Activated gamma-delta T cell treated with anti-CD3 and anti-CD28 coated beads, Interleukin-2, amount 50 U/mL, for 16 hours (primary cell): Measurements from ENCODE around the gene SLC25A1.

Experiments used
- DNase-seq: peaks from one replicate; pipeline ENCODE4 v3.0.0-alpha.2; 2020; ENCODE audit warnings: low read depth

SLC25A1 gene

DNA sequence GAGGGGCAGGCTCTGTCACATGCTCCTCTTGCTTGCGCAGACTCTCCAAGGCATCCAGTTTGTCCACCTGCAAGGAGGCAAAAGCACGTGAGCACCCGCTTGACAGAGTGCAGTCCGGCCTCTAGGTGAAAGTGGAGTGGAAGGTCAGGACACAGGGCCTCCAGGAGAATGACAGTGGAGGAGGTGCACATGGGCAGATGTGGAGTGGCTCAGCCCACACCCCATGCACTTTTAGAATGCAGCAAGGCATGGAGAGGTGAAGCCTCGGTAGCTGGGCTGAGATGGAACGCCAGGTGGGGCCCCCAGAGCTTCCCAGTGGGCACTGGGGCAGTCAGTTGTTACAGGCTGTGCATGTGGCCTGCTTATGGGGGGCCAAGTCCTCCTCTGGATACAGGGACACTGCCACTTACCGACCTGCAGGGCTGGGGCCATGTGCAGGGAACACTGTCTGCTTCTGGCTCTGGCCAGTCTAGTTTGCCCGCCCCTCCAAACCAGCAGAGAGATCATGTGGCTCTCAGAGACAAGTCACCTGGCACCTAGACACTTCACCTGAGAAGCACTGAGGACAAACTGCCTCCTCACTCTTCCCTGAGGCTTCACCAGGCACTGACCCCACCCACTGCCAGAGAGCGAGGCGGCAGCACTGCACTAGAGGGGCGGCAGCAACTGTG, 2.3 kb upstream of the SLC25A1 start:
- DNase-seq: no peak

DNA sequence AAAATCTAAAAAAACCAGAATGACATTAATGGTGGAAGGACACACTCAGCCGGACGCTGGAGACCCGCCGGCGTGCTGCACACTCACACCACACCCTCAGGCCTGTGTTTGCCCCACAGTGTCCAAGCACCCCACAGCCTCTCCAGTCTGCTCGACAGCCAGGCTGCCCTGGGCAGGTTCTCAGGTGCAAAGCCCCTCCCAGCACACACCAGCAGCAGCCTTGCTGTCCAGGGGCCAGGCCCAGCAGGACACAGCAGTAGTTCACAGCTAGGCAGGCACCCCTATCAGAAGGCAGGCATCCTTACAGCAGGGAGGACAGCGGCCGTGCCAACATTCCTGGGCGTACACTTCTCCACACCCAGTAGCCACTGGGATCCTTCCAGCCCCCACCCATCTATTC, 1.7 kb upstream of the SLC25A1 start:
- no peak for DNase-seq

DNA sequence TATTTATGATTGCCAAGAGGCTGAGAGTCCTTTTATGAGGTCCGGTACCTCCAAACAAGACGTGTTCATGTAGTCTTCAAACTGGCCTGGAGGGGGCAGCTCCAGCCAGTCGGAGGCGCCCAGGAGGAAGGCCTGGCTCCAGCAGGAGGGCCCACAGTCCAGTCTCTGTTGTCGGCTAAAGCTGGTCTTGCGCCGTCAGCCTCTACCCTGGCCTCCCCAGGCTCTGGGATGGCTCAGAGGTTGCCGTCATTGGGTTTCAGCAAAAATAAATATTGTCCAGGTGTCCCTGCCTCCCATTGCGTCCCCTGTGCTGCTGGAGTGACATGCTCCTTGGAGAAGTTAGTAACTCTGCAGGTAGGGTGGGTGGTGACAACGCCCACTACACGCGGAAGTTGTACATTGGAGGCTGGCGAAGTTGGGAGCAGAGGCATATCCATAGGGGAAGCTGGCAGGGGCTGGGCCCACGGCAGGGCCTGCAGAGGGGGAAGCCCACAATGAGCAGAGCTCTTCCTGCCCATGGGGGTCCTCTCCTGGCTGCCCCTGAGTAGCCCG, 1.0 kb upstream of the SLC25A1 start:
- DNase-seq: no peak

DNA sequence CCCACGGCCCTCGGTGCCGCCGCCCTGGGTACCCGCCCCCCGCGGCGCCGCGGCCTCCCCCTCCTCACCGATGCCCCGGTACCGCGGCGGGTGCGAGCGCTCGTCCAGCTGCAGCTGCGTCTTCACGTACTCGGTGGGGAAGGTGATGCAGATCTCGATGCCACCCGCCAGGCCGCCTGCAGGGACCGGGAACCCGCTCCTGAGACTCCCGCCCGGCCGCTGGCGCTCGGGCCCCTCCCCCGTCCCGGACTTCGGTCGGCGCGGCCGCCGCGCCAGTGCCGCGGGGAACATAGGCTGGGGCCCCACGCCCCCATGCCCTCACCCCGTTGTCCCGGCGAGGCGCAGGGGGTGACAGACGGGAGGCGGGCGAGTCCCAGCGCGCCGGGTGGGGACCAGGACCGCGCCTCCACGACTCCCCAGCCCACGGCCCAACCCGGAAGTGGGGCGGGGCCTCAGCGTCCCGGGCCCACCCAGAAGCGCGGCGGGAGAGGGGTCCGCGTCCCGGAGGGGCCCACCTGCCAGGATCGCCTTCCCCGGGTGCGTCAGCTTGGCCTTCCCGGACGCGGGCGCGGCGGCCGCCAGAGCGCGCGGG, 375 bp downstream of the SLC25A1 start:
- DNase-seq: peak; percentile 35

DNA sequence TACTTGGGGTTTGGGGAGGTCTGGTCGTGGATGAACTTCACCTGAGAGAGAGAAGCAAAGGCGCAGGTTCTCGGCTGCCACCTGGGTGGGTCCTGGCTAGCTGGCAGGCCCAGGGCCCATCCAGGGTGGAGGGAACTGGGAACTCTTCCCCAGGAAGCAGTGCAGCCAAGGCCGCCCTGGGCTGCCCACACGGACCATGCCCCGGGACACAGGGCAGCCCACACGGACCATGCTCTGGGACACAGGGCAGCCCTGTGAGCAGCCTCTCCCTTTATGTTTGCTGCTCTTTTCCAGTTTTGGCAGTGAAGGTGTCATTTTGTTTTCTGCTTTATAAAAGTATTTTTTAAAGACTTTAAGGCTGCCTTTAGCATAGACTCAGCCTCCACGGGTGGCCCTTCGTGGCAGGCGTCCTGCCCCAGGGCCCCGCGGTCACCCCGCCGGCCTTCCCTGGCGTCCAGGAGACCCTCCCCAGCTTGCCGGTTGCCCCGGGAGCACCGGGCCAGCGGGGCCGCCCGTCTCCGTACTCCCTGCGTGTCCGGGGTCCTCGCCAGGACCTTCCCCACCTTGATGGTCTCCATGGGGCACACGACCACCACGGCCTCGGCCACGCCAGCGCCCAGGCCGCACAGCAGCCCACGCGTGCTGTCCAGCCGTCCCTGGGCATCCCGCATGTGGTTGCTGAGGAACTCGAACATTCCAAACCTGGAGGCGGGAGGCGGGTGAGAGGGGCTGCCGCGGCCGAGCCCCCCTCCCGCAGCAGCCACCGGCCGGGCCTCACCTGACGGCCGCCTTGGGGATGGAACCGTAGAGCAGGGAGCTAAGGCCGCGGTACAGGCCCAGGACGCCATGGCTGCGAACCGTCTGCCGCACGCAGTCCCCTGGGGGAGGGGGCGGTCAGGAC, 1.1 kb downstream of the SLC25A1 start:
- DNase-seq: no peak

DNA sequence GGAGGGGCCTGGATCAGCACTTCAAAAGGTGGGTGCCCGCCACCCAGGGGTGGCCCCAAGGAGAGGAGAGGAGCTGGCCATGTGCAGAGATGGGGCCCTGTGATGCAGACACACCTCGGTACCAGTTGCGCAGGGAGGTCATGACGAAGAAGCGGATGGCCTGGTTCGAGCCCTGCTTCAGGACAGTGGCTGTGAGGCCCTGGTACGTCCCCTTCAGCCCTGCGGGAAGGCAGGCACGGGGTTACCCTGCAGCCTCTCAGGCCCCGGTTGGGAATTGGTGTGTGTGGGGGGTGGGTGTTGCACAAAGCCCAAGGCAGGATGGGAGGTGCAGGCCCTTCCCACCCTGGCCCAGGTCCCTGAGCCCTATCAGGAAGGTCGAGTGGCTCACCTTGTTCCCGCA, 1.8 kb downstream of the SLC25A1 start:
- no peak for DNase-seq

DNA sequence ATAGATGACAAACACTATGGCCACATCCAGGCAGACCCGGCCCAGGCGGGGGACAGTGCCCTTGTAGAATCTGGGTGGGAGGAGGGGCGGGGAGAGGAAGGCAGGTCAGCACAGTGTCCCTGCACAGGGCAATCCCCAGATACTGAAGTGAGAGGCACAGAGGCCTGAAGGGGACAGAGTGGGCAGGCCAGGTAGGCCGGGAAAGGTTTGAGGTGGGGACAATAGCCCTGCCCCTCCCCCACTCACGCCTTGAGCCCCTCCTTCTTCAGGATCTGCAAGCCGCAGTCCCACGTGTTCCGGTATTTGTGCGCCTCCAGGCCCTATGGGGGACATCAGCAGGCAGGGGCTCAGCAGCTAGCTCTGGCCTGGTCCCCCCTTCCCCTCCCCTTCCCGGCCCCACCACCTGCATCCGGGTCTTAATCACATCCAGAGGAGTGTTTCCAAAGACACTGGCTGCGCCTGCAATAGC, 2.3 kb downstream of the SLC25A1 start:
- DNase-seq: no peak

DNA sequence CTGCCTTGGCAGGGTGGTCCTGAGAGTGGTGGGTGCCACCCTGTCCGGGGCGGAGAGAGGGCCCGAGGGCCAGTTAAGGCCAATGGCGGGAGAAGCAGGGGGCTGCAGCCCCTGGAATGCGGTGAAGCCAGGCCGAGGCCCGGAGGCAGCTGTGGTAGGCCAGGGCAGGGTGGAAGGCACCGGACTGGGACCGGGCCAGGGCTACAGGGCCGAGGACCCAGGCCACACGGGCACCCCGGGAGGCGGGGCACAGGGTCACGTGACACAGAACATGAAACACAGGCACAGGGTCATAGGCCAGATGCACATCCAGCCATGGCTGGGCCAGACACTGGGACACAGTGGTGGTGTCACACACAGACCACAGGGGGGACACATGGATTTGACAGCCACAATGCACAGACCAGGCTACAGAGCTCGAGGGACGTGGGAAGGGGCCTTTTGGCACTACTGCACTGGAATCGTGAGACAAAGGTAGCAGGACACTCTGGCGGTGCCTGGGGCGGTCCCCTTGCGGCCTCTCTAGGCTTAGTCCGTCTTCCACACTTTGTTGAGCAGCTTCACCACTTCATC, 2.8 kb downstream of the SLC25A1 start:
- DNase-seq: no peak

DNA sequence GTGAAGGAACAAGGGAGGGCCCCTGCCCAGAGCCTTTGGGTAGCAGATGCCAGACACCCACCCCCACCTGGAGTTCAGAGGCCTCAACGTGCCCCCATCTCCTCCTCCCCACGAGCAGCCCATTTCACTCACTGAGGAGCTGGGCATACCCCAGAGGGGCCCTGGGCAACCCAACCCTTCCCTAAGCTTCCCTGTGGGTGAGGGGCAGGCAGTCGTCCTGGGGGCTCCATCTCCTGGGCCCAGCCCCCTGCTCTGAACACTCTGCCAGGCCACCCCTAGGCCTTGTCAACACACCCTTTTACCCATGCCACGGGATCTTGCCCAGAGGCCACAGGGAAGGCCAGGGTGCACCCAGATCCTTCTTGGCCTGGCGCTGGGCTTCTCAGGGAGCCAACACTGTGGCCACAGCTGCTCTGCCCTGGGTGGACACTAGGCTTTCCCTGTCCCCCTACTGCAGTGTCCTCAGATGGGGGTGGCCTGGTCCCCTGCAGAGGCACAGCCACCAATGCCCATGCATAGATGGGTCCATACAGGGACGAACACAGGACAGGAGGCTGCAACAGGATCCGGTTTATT, 3.4 kb downstream of the SLC25A1 start:
- no peak for DNase-seq

DNA sequence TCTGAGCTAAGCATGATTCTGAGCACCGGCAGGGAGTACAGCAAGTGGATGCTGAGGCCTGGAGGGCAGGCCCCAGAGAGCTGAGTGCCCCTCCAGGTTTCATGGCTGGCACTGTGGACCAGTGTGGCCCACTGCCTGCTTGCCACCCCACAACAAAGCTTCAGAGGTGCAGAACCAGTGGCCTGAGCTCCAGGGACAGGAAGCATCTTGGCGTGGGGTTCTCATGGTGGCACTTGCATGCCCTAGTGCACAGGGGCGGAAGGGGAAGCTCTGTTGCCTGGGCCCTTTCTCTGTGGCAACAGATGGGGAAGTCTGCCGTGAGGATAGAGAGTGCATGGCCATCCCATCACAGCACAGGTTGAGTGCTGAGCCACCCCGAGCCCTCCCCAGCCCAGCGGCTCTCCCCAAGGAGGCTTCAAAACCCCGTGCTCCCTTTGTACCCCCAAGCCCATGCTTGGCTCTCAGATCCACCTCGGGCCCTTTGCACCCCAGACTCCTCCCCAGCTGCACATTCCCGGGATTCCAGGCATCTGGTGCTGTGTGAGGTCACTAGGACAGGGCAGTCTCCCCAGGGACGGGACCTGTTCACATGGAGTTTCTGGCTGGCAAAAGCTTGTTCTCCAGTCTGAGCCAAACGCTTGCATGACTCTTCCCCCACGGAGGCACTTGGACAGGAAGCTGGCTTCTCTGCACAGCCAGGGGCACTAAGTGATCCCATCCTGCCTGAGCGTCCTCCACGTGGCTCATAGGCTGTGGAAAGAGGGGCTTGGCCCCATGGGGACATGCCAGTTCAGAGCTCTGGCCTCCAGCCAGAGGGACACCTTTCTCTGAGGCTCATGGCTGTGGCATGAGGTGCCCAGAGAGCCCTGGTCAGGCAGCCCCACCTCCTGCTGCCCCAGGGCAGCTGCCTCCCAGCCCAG, 4.2 kb downstream of the SLC25A1 start:
- DNase-seq: no peak

DNA sequence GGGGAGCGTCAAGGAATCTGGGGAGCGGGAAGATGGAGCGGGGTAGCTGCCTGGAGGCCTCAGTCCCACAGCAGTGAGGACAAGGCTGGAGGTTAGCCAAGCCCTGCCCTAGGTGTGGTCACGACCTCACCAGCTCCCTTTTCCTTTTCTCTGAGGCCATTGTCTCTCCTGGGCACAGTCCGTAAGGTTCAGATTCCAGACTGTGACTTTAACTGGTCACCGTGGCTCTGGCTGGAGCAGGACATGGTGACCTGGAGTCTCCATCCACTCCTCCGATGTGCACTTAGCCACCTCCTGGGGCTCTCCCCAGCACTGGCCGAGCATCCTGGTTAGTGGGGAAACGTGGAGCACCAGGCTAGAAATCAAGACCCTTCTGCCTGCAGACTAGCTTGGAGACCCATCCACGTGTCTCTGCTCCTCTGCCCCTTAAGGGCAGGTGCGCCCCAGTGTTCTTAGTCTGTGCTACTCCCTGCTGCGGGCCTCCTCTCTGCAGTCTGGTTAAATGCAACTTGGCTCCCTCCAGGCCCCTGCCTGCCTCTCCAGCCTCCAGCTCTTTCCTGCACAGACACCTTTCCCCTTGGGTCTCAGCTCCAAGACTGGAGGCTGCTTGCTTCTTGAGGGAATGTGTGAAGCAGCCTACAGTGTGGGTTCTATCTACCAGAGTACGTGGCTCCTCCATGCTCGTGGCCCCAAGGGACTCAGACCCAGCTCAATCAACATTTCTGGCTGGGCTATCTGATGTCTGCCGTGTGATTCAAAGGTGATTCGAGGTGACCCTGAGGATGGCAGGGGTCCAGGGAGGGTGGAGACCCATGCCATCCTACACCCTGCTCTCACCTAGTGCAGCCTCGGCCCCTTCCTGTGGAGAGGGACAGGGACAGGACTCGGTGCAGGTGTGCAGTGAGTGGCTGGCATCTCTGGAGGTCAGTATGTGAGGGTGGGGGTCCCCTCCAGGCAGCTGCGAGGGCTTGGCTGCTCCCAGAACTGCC, 5.2 kb downstream of the SLC25A1 start:
- DNase-seq: no peak

DNA sequence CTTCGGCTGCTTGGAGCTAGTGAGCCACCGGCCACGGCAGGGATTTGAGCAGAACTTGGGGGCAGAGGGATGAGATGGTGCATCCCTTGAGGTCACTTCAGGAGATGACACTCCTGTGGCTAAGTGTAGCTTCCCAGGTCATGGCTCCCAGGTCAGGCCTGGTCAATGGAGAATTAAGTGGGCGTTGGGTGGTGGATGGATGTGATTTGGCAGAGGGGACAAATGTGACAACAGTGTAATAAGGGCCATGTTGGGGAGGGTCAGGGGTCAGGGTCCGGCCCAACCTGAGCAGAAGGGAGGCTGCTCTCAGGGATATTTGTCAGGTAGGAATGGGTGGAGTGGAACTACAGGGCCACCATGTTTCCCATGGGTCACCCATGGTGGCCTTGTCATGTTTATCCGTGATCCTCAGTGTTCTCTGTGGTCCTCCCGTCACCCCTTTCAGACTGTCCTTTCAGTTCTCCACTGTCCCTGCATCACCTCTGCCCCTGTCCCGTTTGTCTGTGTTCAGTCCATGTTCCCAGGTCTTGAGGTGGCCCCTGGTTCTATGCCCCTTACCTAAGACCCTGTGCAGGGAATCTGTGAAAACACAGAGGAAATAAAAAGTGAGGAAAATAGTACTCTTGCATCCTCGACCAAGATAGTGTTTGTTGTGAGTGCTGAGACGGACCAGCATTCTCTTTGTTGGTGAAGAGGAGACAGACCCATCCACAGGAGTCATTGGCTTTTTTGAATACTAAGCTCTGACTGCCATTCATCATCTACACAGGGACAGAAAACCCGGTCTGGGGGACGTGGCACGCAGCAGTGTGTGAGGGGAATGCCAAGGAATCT, 6.1 kb downstream of the SLC25A1 start:
- no peak for DNase-seq

DNA sequence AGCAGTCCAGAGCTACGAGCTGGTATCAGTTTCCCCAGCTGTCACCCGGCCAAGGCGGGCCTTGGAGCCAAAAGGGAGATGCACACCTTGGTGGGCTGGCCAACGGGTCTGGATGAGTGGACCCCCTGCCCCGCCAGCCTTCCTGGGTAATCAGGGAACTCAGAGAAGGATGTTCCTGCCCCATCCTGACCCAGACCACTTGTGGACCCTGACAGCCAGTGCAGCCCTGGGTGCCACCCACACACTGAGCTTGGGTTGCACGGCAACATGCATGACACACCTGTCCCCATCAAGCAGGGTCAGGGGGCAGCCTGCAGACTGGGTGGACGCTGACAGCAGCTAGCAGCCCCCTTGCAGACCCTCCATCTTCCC, 8.6 kb downstream of the SLC25A1 start:
- no peak for DNase-seq

DNA sequence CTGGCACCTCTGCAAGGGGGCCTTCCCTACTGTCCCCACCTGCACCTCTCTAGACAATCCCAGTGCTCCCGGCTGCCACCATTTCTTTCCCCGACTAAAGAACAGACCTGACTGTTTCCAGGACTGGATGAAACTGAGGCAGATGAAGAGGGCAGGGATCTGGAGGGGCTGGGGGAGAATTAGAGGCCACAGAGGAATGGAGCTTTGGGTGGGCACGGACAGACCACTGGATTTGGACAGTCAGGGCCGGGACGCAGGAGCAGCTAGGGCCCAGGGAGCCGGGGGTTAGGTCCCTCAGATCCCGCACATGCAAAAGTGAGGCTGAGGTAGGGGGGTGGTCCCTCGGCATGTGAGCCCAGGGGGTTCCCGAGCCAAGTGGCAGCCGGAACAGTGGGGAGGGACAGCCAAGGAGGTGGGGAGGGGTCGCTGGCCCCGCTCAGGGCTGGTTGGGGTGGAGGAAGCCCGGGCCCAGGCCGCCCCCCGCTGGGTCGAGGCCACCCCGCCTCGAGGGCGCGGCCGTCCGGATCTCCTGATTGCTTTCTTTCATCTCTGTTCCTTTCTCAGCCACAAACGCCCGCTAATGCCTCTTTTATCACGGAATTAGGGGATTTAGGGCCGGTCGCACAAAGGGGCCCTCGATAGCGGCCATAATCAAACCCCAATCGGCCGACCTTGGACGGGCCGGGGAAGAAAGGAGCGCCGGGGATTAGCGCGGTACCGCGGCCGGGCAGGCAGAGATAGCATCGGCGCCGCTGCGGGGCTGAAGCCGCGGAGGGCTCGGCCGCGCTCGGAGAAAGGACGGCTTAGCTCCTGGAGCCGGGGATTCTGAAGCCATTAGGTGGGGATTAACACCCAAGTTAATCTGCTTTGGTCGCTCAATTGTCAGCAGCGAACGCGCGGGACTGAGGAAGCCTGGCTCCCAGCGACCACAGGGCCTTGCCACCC, 9.3 kb downstream of the SLC25A1 start:
- DNase-seq: no peak

DNA sequence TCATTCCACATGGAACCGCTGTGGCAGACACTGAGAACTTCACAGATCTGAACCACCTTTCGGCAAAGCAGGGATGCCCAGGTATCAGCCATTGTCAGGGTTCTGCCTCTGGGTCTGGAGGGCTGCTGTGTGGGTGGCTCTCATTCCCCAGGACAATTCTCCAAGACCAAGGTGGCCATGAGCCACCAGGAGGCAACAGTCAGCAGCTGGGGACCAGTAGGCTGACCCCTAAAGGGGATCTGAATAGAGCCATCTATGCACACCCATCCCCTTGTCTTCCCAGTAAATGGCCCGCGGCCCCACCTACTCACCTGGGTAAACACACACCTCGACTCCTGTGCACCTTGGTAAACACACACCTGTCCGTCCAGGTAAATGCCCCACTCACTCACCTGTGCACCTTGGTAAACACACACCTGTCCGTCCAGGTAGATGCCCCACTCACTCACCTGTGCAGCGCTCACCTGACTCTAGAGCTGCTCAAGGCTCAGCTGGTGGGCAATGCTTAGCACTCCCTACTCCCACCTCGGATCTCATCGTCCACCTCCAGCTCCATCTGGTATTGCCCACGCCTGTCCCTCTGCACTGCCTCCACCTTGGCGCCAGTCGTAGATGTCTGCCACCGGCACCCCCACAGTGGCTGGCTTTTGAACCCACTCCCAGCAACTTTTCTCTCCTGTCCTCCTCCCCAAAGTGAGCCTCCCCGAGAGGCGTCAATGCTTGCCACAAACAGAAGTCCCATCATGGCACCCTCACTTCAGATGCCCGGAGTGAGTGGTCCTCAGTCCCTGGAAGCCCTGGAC, 10.2 kb downstream of the SLC25A1 start:
- DNase-seq: no peak

DNA sequence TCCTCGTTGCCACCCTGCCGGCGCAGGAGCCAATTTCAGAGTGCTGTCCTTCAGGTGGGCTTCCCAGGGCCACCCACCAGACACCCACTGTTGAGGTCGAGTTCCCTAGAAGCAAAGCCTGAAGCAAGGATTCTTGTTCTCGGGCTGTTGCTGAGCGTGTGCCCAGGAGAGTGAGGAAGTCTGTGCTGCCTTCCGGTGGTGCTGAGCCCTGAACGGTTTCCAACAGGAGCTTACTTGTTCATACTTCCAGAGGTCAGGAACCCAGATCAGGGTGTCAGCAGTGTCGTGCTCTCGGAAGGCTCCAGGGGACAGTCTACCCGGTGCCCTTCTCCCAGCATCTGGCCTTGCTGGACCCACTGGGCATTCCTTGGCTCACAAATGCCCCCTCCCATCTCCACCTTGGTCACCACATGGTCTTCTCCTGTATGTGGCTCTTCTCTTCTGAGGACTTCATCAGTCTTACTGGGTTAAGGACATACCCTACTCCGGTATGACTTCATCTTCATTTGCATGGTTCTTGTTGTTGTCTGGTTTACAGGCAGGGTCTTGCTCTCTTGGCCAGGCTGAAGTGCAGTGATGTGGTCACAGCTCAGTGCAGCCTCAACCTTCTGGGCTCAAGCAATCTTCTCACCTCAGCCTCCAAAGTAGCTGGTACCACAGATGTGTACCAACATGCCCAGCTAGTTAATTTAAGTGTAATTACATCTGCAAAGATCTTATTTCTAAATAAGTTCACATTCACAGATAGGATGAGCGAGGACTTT, 11.2 kb downstream of the SLC25A1 start:
- DNase-seq: no peak
